Thymus (tissue), 11 donors: ENCODE measurements around the gene ARID1B. TPM values are rescaled to one million over a fixed set of nuclear protein-coding genes. Genes with fewer than 3 reads are reported as not detected.

Source experiments
- DNase-seq, 9 donors: peaks; one replicate each; pipeline ENCODE4 v3.0.0-alpha.2; 2013; ENCODE audit warnings: low spot score in 9 of 9, low read depth in 6 of 9, missing footprints in 1 of 9
- H3K27ac ChIP-seq, 2 donors: one replicate each; pipeline ENCODE4 v1.5.1; 2013; ENCODE audit warnings: control low read depth in 1 of 2, low read depth in 1 of 2, low read length in 1 of 2, mild to moderate bottlenecking in 1 of 2, moderate library complexity in 1 of 2
- H3K27me3 ChIP-seq, 2 donors: one replicate each; pipeline ENCODE4 v1.5.1; 2013; ENCODE audit warnings: low read length in 1 of 2; ENCODE audit not compliant: control insufficient read depth in 2 of 2, insufficient read depth in 1 of 2
- H3K36me3 ChIP-seq, 2 donors: one replicate each; pipeline ENCODE4 v1.5.1; 2013; ENCODE audit warnings: low read length in 1 of 2, mild to moderate bottlenecking in 1 of 2, moderate library complexity in 1 of 2; ENCODE audit not compliant: control insufficient read depth in 2 of 2, insufficient read depth in 2 of 2
- H3K4me1 ChIP-seq, 2 donors: one replicate each; pipeline ENCODE4 v1.5.1; 2013; ENCODE audit warnings: low read length in 2 of 2; ENCODE audit not compliant: control insufficient read depth in 2 of 2, insufficient read depth in 2 of 2
- H3K4me3 ChIP-seq, 2 donors: one replicate each; pipeline ENCODE4 v1.5.1; 2013; ENCODE audit warnings: low read length in 2 of 2, control low read depth in 1 of 2, mild to moderate bottlenecking in 1 of 2
- H3K9me3 ChIP-seq, 2 donors: one replicate each; pipeline ENCODE4 v1.5.1; 2013; ENCODE audit warnings: low read length in 1 of 2, mild to moderate bottlenecking in 1 of 2; ENCODE audit not compliant: control insufficient read depth in 2 of 2, insufficient read depth in 1 of 2
- WGBS: extraction: QIAGEN DNeasy Blood & Tissue Kit; methylation state at CpG from one replicate; pipeline ENCODE4 v1.1.7; 2013; 5-methylcytosine and 5-hydroxymethylcytosine counted together
- polyA plus RNA-seq: library from polyadenylated mRNA; stranded (reverse); fragments of 200-250 nt; gene quantifications from one replicate; pipeline ENCODE4 v1.2.3, GENCODE V29; 2013
- total RNA-seq: library from RNA; stranded (reverse); fragments of 120-200 nt; gene quantifications from one replicate; pipeline ENCODE4 v1.2.4, GENCODE V29; 2013
- donor health status: healthy.

Gene ARID1B
- total and polyA plus RNA-seq, 2 donors = 24.0 to 26.5 TPM

DNA sequence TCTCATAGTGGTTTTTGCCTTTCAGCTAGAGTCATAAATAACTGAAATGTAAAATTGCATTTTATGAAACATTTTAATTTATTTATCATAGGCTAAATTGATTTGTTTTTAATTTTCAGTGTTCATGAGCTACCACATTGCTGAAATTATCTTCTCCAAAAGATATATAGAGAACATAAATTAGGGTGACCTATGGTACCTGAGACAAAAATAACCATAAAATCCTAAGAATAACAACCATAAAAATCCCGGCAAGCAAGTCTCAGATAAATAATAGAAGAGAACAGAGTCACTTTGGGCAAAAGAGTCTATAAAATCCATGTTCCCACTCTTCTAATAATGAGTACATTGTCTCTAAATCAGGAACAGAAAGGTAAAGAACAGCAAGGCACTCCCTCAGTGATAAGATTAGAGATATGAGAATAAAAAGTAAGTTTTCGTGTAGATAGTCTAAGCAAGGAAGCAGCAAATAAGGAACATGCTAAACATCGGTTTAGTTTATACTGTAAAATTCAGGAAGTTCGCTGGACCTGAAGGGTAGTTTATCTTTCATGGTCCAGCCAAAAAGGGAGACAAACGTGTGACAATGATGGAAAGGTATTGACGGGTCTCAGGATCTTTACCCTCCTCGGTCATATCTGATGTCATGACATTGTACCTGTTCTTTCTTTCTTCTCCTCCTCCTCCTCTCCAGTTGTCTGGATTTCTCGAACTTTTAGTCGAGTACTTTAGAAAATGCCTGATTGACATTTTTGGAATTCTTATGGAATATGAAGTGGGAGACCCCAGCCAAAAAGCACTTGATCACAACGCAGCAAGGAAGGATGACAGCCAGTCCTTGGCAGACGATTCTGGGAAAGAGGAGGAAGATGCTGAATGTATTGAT is 428.5 kb downstream of the ARID1B start:
- H3K36me3 ChIP-seq = peaks cover 40 to 71% of the 10 kb centered on the region in 2 donors
- H3K27me3 ChIP-seq = no peaks in the 10 kb centered on the region
- DNase-seq = no peak
- WGBS = 96% methylated on average over 11 of the region's 11 CpGs
- no peaks in the 10 kb centered on the region for H3K9me3 ChIP-seq
- no peak overlapping the region for H3K4me3 ChIP-seq
- no peak overlapping the region for H3K27ac ChIP-seq
- H3K4me1 ChIP-seq = no peaks in the 10 kb centered on the region

DNA sequence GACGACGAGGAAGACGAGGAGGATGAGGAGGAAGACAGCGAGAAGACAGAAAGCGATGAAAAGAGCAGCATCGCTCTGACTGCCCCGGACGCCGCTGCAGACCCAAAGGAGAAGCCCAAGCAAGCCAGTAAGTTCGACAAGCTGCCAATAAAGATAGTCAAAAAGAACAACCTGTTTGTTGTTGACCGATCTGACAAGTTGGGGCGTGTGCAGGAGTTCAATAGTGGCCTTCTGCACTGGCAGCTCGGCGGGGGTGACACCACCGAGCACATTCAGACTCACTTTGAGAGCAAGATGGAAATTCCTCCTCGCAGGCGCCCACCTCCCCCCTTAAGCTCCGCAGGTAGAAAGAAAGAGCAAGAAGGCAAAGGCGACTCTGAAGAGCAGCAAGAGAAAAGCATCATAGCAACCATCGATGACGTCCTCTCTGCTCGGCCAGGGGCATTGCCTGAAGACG is 429.2 kb downstream of the ARID1B start:
- Histone ChIP-seq H3K9me3 (no peaks in the 10 kb centered on the region), H3K27me3 (no peaks in the 10 kb centered on the region), H3K36me3 (peaks cover 34 to 65% of the 10 kb centered on the region in 2 donors), H3K4me3 (no peak overlapping the region), H3K4me1 (no peaks in the 10 kb centered on the region), H3K27ac (no peak overlapping the region)
- DNase-seq = no peak
- 99% methylated on average over 23 of the region's 23 CpGs for WGBS

DNA sequence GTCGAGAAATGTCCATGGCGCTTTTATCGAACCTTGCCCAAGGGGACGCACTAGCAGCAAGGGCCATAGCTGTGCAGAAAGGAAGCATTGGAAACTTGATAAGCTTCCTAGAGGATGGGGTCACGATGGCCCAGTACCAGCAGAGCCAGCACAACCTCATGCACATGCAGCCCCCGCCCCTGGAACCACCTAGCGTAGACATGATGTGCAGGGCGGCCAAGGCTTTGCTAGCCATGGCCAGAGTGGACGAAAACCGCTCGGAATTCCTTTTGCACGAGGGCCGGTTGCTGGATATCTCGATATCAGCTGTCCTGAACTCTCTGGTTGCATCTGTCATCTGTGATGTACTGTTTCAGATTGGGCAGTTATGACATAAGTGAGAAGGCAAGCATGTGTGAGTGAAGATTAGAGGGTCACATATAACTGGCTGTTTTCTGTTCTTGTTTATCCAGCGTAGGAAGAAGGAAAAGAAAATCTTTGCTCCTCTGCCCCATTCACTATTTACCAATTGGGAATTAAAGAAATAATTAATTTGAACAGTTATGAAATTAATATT is 430.4 kb downstream of the ARID1B start:
- H3K27ac ChIP-seq = no peak overlapping the region
- peaks cover 29 to 54% of the 10 kb centered on the region in 2 donors for H3K36me3 ChIP-seq
- no peak overlapping the region for H3K4me3 ChIP-seq
- H3K4me1 ChIP-seq = no peaks in the 10 kb centered on the region
- H3K27me3 ChIP-seq = no peaks in the 10 kb centered on the region
- WGBS = 98% methylated on average over 15 of the region's 15 CpGs
- H3K9me3 ChIP-seq = no peaks in the 10 kb centered on the region
- no peak for DNase-seq

DNA sequence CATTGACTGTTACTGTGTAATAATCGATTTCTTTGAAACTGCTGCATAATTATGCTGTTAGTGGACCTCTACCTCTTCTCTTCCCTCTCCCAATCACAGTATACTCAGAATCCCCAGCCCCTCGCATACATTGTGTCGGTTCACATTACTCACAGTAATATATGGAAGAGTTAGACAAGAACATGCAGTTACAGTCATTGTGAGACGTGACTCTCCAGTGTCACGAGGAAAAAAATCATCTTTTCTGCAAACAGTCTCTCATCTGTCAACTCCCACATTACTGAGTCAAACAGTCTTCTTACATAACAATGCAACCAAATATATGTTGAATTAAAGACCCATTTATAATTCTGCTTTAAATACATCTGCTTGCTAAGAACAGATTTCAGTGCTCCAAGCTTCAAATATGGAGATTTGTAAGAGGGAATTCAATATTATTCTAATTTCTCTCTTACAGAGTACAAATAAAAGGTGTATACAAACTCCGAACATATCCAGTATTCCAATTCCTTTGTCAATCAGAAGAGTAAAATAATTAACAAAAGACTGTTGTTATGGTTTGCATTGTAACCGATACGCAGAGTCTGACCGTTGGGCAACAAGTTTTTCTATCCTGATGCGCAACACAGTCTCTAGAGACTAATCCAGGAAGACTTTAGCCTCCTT is 432.8 kb downstream of the ARID1B start:
- DNase-seq = no peak
- H3K27ac ChIP-seq = no peak overlapping the region
- no peaks in the 10 kb centered on the region for H3K27me3 ChIP-seq
- peaks cover 0 to 3% of the 10 kb centered on the region in 2 donors for H3K9me3 ChIP-seq
- H3K36me3 ChIP-seq = peaks cover 18 to 34% of the 10 kb centered on the region in 2 donors
- H3K4me3 ChIP-seq = no peak overlapping the region
- H3K4me1 ChIP-seq = no peaks in the 10 kb centered on the region
- WGBS = 97% methylated on average over 10 of the region's 10 CpGs

DNA sequence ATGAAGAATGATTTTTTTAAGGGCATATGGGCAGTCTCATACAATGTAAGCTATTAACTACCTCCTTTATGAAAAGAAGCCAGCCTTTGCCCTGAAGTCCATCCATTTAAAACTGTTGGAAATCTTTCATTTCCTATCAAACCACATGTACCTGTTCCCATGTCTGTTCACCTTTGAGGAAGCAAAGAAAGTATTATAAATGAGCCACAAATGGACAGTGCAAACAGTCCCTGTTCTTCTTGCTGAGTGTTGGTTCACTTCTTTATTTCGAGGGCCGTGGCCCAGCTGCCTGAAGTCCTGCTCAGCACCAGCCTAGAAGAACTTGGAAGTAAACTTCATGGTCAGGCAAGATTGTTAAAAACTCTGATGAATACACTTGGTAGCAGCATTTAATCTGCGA is 433.8 kb downstream of the ARID1B start:
- no peak for DNase-seq
- peaks cover 18 to 28% of the 10 kb centered on the region in 2 donors for H3K36me3 ChIP-seq
- H3K27me3 ChIP-seq = no peaks in the 10 kb centered on the region
- over 99% methylated on average over 3 of the region's 3 CpGs for WGBS
- H3K4me3 ChIP-seq = no peak overlapping the region
- H3K4me1 ChIP-seq = no peaks in the 10 kb centered on the region
- H3K9me3 ChIP-seq = peaks cover 0 to 3% of the 10 kb centered on the region in 2 donors
- no peak overlapping the region for H3K27ac ChIP-seq

DNA sequence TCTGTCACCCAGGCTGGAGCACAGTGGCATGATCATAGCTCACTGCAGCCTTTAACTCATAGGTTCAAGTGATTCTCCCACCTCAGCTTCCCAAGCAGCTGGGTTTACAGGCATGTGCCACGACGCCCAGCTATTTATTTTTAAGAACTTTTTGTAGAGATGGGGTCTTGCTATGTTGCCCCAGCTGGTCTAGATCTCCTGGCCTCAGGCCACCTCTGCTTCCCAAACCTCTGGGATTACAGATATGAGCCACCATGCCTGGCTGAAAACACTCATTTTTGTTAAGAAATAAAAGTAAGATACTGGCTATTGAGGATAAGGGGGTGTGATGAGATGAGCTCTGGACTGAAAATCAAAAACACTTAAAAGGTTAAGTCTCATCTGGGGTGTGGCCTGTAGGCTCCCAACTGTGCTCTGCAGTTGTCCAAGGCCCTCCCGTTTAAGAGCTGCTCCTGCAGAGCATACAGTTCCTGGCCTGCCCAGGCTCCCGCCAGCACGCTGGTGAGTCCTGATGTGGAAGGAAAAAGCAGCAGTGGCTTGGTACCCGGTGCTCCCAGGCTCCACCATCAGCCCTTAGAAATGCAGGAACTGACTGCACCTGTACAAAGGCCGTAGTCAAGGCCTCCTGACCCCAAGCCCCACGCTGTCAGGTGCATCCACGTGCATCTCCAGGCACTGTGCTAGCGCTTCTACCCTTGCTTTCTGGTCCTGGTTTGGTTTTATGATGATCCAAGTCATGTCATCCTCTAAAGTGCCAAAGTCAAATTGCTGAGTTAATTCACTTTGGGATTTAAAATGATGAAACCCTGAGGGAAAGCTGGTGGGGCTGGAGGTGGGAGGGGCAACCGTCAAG is 434.7 kb downstream of the ARID1B start:
- H3K27ac ChIP-seq = no peak overlapping the region
- DNase-seq = no peak
- WGBS = 90% methylated on average over 11 of the region's 11 CpGs

DNA sequence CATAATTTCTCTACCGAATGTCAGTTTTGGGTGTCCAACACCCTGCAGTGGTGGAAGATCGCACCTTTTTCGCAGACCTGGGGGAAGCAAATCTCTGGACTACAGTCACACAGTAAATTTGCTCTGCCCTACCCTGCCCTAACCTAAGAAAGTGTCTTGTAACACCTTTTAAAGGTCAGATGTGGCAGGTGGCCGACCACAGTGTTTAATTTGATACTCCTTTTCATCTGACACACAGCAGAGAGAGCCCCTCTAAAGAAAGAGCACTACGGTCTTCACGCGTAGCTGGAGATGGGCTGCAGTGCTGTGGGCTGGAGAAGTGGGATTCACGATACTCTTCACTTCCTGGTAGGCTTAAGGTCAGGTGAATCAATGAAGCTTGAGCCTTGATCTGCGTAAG is 436.2 kb downstream of the ARID1B start:
- Histone ChIP-seq H3K4me1 (no peaks in the 10 kb centered on the region), H3K27me3 (no peaks in the 10 kb centered on the region), H3K4me3 (no peak overlapping the region), H3K27ac (no peak overlapping the region), H3K9me3 (peaks cover 0 to 3% of the 10 kb centered on the region in 2 donors), H3K36me3 (peaks cover 0 to 5% of the 10 kb centered on the region in 2 donors)
- DNase-seq = no peak
- WGBS = 90% methylated on average over 9 of the region's 9 CpGs

More for the DNA sequence above, 434.7 kb downstream of the ARID1B start:
- Histone ChIP-seq H3K9me3 (peaks cover 0 to 3% of the 10 kb centered on the region in 2 donors), H3K36me3 (peaks cover 9 to 19% of the 10 kb centered on the region in 2 donors), H3K27me3 (no peaks in the 10 kb centered on the region), H3K4me1 (no peaks in the 10 kb centered on the region), H3K4me3 (no peak overlapping the region)

GRCh38 chr6:157213907-157214565 is 436.9 kb downstream of the ARID1B start:
- no peak for DNase-seq
- Histone ChIP-seq H3K4me1 (no peaks in the 10 kb centered on the region), H3K9me3 (peaks cover 0 to 3% of the 10 kb centered on the region in 2 donors), H3K36me3 (peaks cover 0 to 4% of the 10 kb centered on the region in 2 donors), H3K27ac (no peak overlapping the region), H3K4me3 (no peak overlapping the region), H3K27me3 (no peaks in the 10 kb centered on the region)
- WGBS = 93% methylated on average over 10 of the region's 10 CpGs
